IMR-90 (cell line): Measurements from ENCODE around the gene CCND1. TPM values are rescaled to one million over a fixed set of nuclear protein-coding genes. Genes with fewer than 3 reads are reported as not detected.

ENCODE experiments used
- ATAC-seq: fragments of 200-7000 bp; cut with Tn5 transposase; 2 replicates; pipeline ENCODE4 v1.9.1; 2020; ENCODE audit warnings: low read depth, mild to moderate bottlenecking, moderate library complexity
- BruUV-seq: library from RNA; stranded (reverse); fragments of 400-500 nt; replicated peaks from 2 replicates; lab custom pipeline; 2021; lab: Mats Ljungman, UMichigan
- CTCF ChIA-PET: fragments of 300-600 bp; formaldehyde crosslinking; extraction: SDS; loops from one replicate; lab custom pipeline; 2021; ENCODE audit warnings: antibody characterized with exemption; lab: Yijun Ruan, JAX
- POLR2A ChIA-PET: fragments of 300-600 bp; sonication (Branson Sonifier 250); formaldehyde crosslinking; loops from one replicate; lab custom pipeline; 2022; ENCODE audit warnings: antibody characterized with exemption; ENCODE audit not compliant: unreplicated experiment; lab: Charles Lee
- DNase-seq: peaks from one replicate; pipeline ENCODE4 v3.0.0; 2013
- H2AFZ ChIP-seq: replicated peaks from 2 replicates; pipeline ENCODE3; 2013; ENCODE audit warnings: low read length, mild to moderate bottlenecking; ENCODE audit not compliant: poor library complexity
- H2AK5ac ChIP-seq: 2 replicates; pipeline ENCODE4 v1.6.1; 2013; ENCODE audit warnings: low read depth, low read length, inconsistent platforms
- H2AK9ac ChIP-seq: replicated peaks from 2 replicates; pipeline ENCODE3; 2013; ENCODE audit warnings: mild to moderate bottlenecking, low read depth, low read length, moderate library complexity; ENCODE audit not compliant: poor library complexity
- H2BK120ac ChIP-seq: 2 replicates; pipeline ENCODE4 v1.6.1; 2013; ENCODE audit warnings: low read depth, low read length, inconsistent platforms
- H2BK15ac ChIP-seq: 3 replicates; pipeline ENCODE4 v1.6.1; 2013; ENCODE audit warnings: low read depth, low read length, inconsistent platforms
- H2BK20ac ChIP-seq: 2 replicates; pipeline ENCODE4 v1.6.1; 2013; ENCODE audit warnings: low read depth, mild to moderate bottlenecking, inconsistent platforms, low read length, moderate library complexity
- H2BK5ac ChIP-seq: 2 replicates; pipeline ENCODE4 v1.6.1; 2013; ENCODE audit warnings: mild to moderate bottlenecking, low read depth, low read length, inconsistent platforms; ENCODE audit not compliant: poor library complexity, severe bottlenecking
- H3K14ac ChIP-seq: replicated peaks from 2 replicates; pipeline ENCODE4 v1.6.1; 2013; ENCODE audit warnings: low read depth, low read length, inconsistent platforms
- H3K18ac ChIP-seq: 2 replicates; pipeline ENCODE4 v1.6.1; 2013; ENCODE audit warnings: low read depth, low read length, control low read depth
- H3K23ac ChIP-seq: 2 replicates; pipeline ENCODE4 v1.6.1; 2013; ENCODE audit warnings: low read depth, low read length, inconsistent platforms
- H3K27ac ChIP-seq: 2 replicates; pipeline ENCODE4 v1.5.1; 2013; ENCODE audit warnings: mild to moderate bottlenecking, control low read depth, low read length; ENCODE audit not compliant: insufficient read depth
- H3K27me3 ChIP-seq: 2 replicates; pipeline ENCODE4 v1.6.1; 2013; ENCODE audit warnings: low read length; ENCODE audit not compliant: control insufficient read depth, insufficient read depth
- H3K36me3 ChIP-seq: 2 replicates; pipeline ENCODE4 v1.6.1; 2013; ENCODE audit warnings: low read length, mixed read lengths; ENCODE audit not compliant: control insufficient read depth, insufficient read depth
- H3K4ac ChIP-seq: 2 replicates; pipeline ENCODE4 v1.6.1; 2013; ENCODE audit warnings: low read depth, low read length, inconsistent platforms
- H3K4me1 ChIP-seq: 2 replicates; pipeline ENCODE4 v1.6.1; 2013; ENCODE audit warnings: low read length, mixed read lengths; ENCODE audit not compliant: control insufficient read depth, insufficient read depth
- H3K4me2 ChIP-seq: 2 replicates; pipeline ENCODE4 v1.6.1; 2013; ENCODE audit warnings: low read depth, mild to moderate bottlenecking, control low read depth, low read length, moderate library complexity
- H3K4me3 ChIP-seq: 2 replicates; pipeline ENCODE4 v1.5.1; 2013; ENCODE audit warnings: low read depth, mild to moderate bottlenecking, control low read depth, low read length, moderate library complexity; ENCODE audit not compliant: insufficient read depth
- H3K56ac ChIP-seq: 2 replicates; pipeline ENCODE4 v1.6.1; 2013; ENCODE audit warnings: low read length, inconsistent platforms; ENCODE audit not compliant: insufficient read depth; ENCODE audit errors: extremely low read depth
- H3K79me1 ChIP-seq, 2 experiments: 2 replicates each; pipeline ENCODE4 v1.6.1; 2013; ENCODE audit warnings: low read length in 2 of 2, inconsistent platforms in 1 of 2, low read depth in 1 of 2
- H3K9ac ChIP-seq: 2 replicates; pipeline ENCODE4 v1.6.1; 2013; ENCODE audit warnings: low read depth, low read length, control low read depth
- H3K9me1 ChIP-seq: 2 replicates; pipeline ENCODE4 v1.6.1; 2013; ENCODE audit warnings: low read length, inconsistent platforms; ENCODE audit not compliant: insufficient read depth
- H3K9me3 ChIP-seq: 2 replicates; pipeline ENCODE4 v1.6.1; 2013; ENCODE audit warnings: low read length; ENCODE audit not compliant: control insufficient read depth, insufficient read depth
- H4K20me1 ChIP-seq: 2 replicates; pipeline ENCODE4 v1.6.1; 2013; ENCODE audit warnings: low read length, inconsistent platforms; ENCODE audit not compliant: insufficient read depth
- H4K5ac ChIP-seq: 2 replicates; pipeline ENCODE4 v1.6.1; 2013; ENCODE audit warnings: mild to moderate bottlenecking, low read depth, low read length, control low read depth
- H4K8ac ChIP-seq, 2 experiments: 2 replicates each; pipeline ENCODE4 v1.6.1; 2013; ENCODE audit warnings: low read depth in 2 of 2, low read length in 2 of 2, control low read depth in 1 of 2, inconsistent platforms in 1 of 2
- H4K91ac ChIP-seq: 2 replicates; pipeline ENCODE4 v1.6.1; 2013; ENCODE audit warnings: low read depth, low read length, inconsistent platforms; ENCODE audit not compliant: insufficient read depth
- BHLHE40 ChIP-seq: fragments of 150-350 bp; IDR thresholded peaks from 2 replicates; pipeline ENCODE4 v1.6.1; 2016; ENCODE audit warnings: mild to moderate bottlenecking, low read depth, low read length
- CTCF ChIP-seq: conservative IDR thresholded peaks from 2 replicates; pipeline ENCODE4 v1.5.1; 2012; ENCODE audit warnings: mild to moderate bottlenecking, low read depth, low read length, improper control_type of control experiment
- MAFK ChIP-seq: IDR thresholded peaks from 2 replicates; pipeline ENCODE4 v1.6.1; 2012; ENCODE audit warnings: low read depth, low read length, improper control_type of control experiment
- MAZ ChIP-seq: IDR thresholded peaks from 2 replicates; pipeline ENCODE4 v1.6.1; 2012; ENCODE audit warnings: low read depth, mild to moderate bottlenecking, low read length, improper control_type of control experiment, moderate library complexity, borderline replicate concordance
- MXI1 ChIP-seq: IDR thresholded peaks from 2 replicates; pipeline ENCODE4 v1.6.1; 2012; ENCODE audit warnings: low read depth, mild to moderate bottlenecking, low read length, moderate library complexity, borderline replicate concordance
- RAD21 ChIP-seq: IDR thresholded peaks from 2 replicates; pipeline ENCODE4 v1.6.1; 2012; ENCODE audit warnings: low read length, improper control_type of control experiment
- RFX5 ChIP-seq: IDR thresholded peaks from 2 replicates; pipeline ENCODE4 v1.8.0; 2012; ENCODE audit warnings: low read depth, mild to moderate bottlenecking, low read length, moderate library complexity
- USF2 ChIP-seq: fragments of 150-350 bp; IDR thresholded peaks from 2 replicates; pipeline ENCODE4 v1.6.1; 2017; ENCODE audit warnings: mild to moderate bottlenecking, antibody characterized with exemption, low read length, low read depth
- WGBS, 2 experiments: methylation state at CpG; one replicate each; pipeline versions ENCODE4 v1.1.5 to v1.1.7; 2013; ENCODE audit warnings: missing lambda C conversion rate in 2 of 2; ENCODE audit not compliant: insufficient read length in 1 of 2; ENCODE audit errors: extremely low coverage in 2 of 2; 5-methylcytosine and 5-hydroxymethylcytosine counted together
- dilution Hi-C: fragments of 300-500 bp; cut with HindIII; formaldehyde crosslinking; loops from one replicate; pipeline ENCODE4 v1.14.3; 2018; ENCODE audit warnings: low sequenced_read_pairs; ENCODE audit not compliant: unreplicated experiment
- in situ Hi-C: fragments of 300-500 bp; cut with MboI; formaldehyde crosslinking; loops from 3 replicates; pipeline ENCODE4 v1.14.3; 2019; ENCODE audit warnings: low sequenced_read_pairs, inconsistent platforms, mixed read lengths
- intact Hi-C: fragments of 100-400 bp; cut with micrococcal nuclease; formaldehyde crosslinking; loops from 2 replicates; pipeline ENCODE4 v1.10.0; 2022
- polyA plus RNA-seq, 3 experiments: library from polyadenylated mRNA; depleted of rRNA; stranded (reverse); fragments of >200 nt; gene quantifications; 2 replicates each; pipeline ENCODE4 v1.2.3, GENCODE V29; 2012; ENCODE audit warnings: low replicate concordance in 1 of 3
- total RNA-seq: library from RNA; depleted of rRNA; stranded (reverse); fragments of >200 nt; gene quantifications from 2 replicates; pipeline ENCODE4 v1.2.3, GENCODE V29; 2012

Gene CCND1
- total and polyA plus RNA-seq, 2 of the 4 experiments (the other 2 are of a cell fraction), result 481 to 748 TPM

- no peak overlapping the region; the same call in 1 of the 2 replicates for H3K14ac ChIP-seq
- 88% methylated on average over 4 of the region's 10 CpGs; no CpG with 5 or more reads in 1 of the 2 experiments for WGBS, 2 experiments
- ChIA-PET CTCF (interaction anchor here (0.8 to 1.1 kb wide), 2 partner anchors 9 to 530 kb away, joined by 3 to 4 read pairs; no protein-coding TSS in a partner anchor), POLR2A (interaction anchor here (0.8 kb wide), 1 partner anchor 13 kb away, joined by 5 read pairs; no protein-coding TSS in a partner anchor)
- H3K18ac ChIP-seq, result no peak overlapping the region
- H4K8ac ChIP-seq, result no peak overlapping the region
- no peak overlapping the region for H3K23ac ChIP-seq
- H4K5ac ChIP-seq, result no peak overlapping the region
- ATAC-seq (no peak), DNase-seq (no peak)
- H3K4me3 ChIP-seq, result no peak overlapping the region
- in situ Hi-C loops (loop anchor here (25.0 kb wide), 2 partner anchors 724 to 1049 kb away; no protein-coding TSS in a partner anchor), intact Hi-C loops (no loop called here), dilution Hi-C loops (no loop called here)
- no peak overlapping the region for H2AK9ac ChIP-seq
- H2BK20ac ChIP-seq, result no peak overlapping the region
- no peak overlapping the region for H2BK5ac ChIP-seq
- no peak overlapping the region for H3K4me2 ChIP-seq
- no peaks in the 10 kb centered on the region for H3K9me3 ChIP-seq
- no peak overlapping the region for H3K27ac ChIP-seq
- no peak overlapping the region for H4K91ac ChIP-seq
- no peak overlapping the region for H2AFZ ChIP-seq
- H3K9ac ChIP-seq, result no peak overlapping the region
- peaks cover 4% of the 10 kb centered on the region; the same call in 1 of the 2 replicates for H4K20me1 ChIP-seq
- no peak overlapping the region for H3K56ac ChIP-seq
- H2BK120ac ChIP-seq, result no peak overlapping the region
- H2BK15ac ChIP-seq, result no peak overlapping the region
- H3K27me3 ChIP-seq, result no peaks in the 10 kb centered on the region
- H2AK5ac ChIP-seq, result no peak overlapping the region
- no peak overlapping the region for H3K4ac ChIP-seq
- peaks cover 11% of the 10 kb centered on the region; the same call in 1 of the 2 replicates for H3K4me1 ChIP-seq
- peaks cover 22% of the 10 kb centered on the region for H3K36me3 ChIP-seq
- no TSS peak for BruUV-seq
- no peak for TF ChIP-seq CTCF
- TF ChIP-seq MAZ, result no peak
- TF ChIP-seq USF2, result no peak
- no peak for TF ChIP-seq MXI1
- no peak for TF ChIP-seq MAFK
- TF ChIP-seq RAD21, result no peak
- no peak for TF ChIP-seq RFX5
- no peak for TF ChIP-seq BHLHE40
- H3K79me1 ChIP-seq, result peaks cover 0 to 15% of the 10 kb centered on the region in 2 experiments; a peak in 2 of 4 replicates
- no peaks in the 10 kb centered on the region for H3K9me1 ChIP-seq
These were observed 20.4 kb downstream of the CCND1 start for GRCh38 chr11:69661413-69661715.
